RWPE2 (cell line): Measurements from ENCODE around the gene MMP2.
A peak's percentile ranks its signal among the peaks of the same experiment; 100 is the strongest.

ENCODE experiments used
- ATAC-seq: fragments of 200-7000 bp; cut with Tn5 transposase; 3 replicates; pipeline ENCODE4 v1.9.1; 2021; ENCODE audit warnings: low read depth
- DNase-seq: peaks from one replicate; pipeline ENCODE4 v3.0.0-alpha.2; 2020; ENCODE audit warnings: low spot score
- H3K27ac ChIP-seq: fragments of 450-650 bp; 2 replicates; pipeline ENCODE4 v1.5.1; 2017; ENCODE audit warnings: mild to moderate bottlenecking; ENCODE audit not compliant: poor library complexity, severe bottlenecking
- H3K27me3 ChIP-seq: fragments of 250-450 bp; sonication (Bioruptor Pico); 2 replicates; pipeline ENCODE4 v1.5.1; 2021; ENCODE audit warnings: mild to moderate bottlenecking, moderate library complexity; ENCODE audit not compliant: insufficient read depth, poor library complexity, severe bottlenecking
- H3K36me3 ChIP-seq: fragments of 250-450 bp; sonication (Bioruptor Pico); 2 replicates; pipeline ENCODE4 v1.5.1; 2020; ENCODE audit warnings: low read depth, mild to moderate bottlenecking, moderate library complexity
- H3K4me1 ChIP-seq: fragments of 250-450 bp; sonication (Bioruptor Pico); 2 replicates; pipeline ENCODE4 v1.5.1; 2021; ENCODE audit warnings: mild to moderate bottlenecking, moderate library complexity; ENCODE audit not compliant: insufficient read depth, poor library complexity, severe bottlenecking
- H3K4me3 ChIP-seq: fragments of 250-450 bp; sonication (Bioruptor Pico); 2 replicates; pipeline ENCODE4 v1.5.1; 2021; ENCODE audit warnings: mild to moderate bottlenecking, moderate library complexity; ENCODE audit not compliant: severe bottlenecking
- H3K9me3 ChIP-seq: fragments of 250-450 bp; sonication (Bioruptor Pico); 2 replicates; pipeline ENCODE4 v1.5.1; 2021; ENCODE audit warnings: mild to moderate bottlenecking, moderate library complexity; ENCODE audit not compliant: severe bottlenecking
- CTCF ChIP-seq: fragments of 450-650 bp; IDR thresholded peaks from one replicate; pipeline ENCODE4 v1.5.1; 2017; ENCODE audit warnings: mild to moderate bottlenecking, moderate library complexity; ENCODE audit not compliant: poor library complexity, severe bottlenecking

The MMP2 gene

GRCh38 chr16:55540221-55540620, 61.2 kb downstream of the MMP2 start:
- DNase-seq, result no peak
- Histone ChIP-seq H3K36me3 (peaks cover 28% of the 10 kb centered on the region), H3K27me3 (no peaks in the 10 kb centered on the region), H3K27ac (no peak overlapping the region), H3K4me3 (no peak overlapping the region), H3K9me3 (no peaks in the 10 kb centered on the region), H3K4me1 (peaks cover 3% of the 10 kb centered on the region)
- no peak for ATAC-seq
- no peak for TF ChIP-seq CTCF

GRCh38 chr16:55542459-55543082, 63.6 kb downstream of the MMP2 start:
- no peaks in the 10 kb centered on the region for H3K9me3 ChIP-seq
- ATAC-seq, result peak; percentile 86
- no peak for TF ChIP-seq CTCF
- DNase-seq, result no peak
- H3K4me3 ChIP-seq, result no peak overlapping the region
- H3K36me3 ChIP-seq, result peaks cover 24% of the 10 kb centered on the region
- peak overlapping the region; percentile 25 for H3K27ac ChIP-seq
- peaks cover 3% of the 10 kb centered on the region for H3K4me1 ChIP-seq
- H3K27me3 ChIP-seq, result no peaks in the 10 kb centered on the region

- no peak overlapping the region for H3K27ac ChIP-seq
- H3K36me3 ChIP-seq, result peaks cover 24% of the 10 kb centered on the region; the same call in 1 of the 2 replicates
- peak; percentile 62 for TF ChIP-seq CTCF
- no peaks in the 10 kb centered on the region for H3K27me3 ChIP-seq
- no peak for DNase-seq
- no peak overlapping the region for H3K4me3 ChIP-seq
- H3K9me3 ChIP-seq, result no peaks in the 10 kb centered on the region
- ATAC-seq, result peak; percentile 63
- peaks cover 3% of the 10 kb centered on the region for H3K4me1 ChIP-seq
These were observed 64.5 kb downstream of the MMP2 start for GRCh38 chr16:55543472-55543871.

GRCh38 chr16:55552621-55553020, 73.6 kb downstream of the MMP2 start:
- ATAC-seq (peak; percentile 94), DNase-seq (no peak)
- no peak for TF ChIP-seq CTCF
- Histone ChIP-seq H3K4me3 (no peak overlapping the region), H3K9me3 (no peaks in the 10 kb centered on the region), H3K27me3 (no peaks in the 10 kb centered on the region), H3K4me1 (peaks cover 37% of the 10 kb centered on the region), H3K36me3 (peaks cover 37% of the 10 kb centered on the region), H3K27ac (peak overlapping the region; percentile 73)

- no peak for TF ChIP-seq CTCF
- H3K9me3 ChIP-seq, result no peaks in the 10 kb centered on the region
- H3K36me3 ChIP-seq, result peaks cover 36% of the 10 kb centered on the region
- ATAC-seq, result peak; percentile 37; the same call in 2 of the 3 replicates
- peaks cover 55% of the 10 kb centered on the region for H3K4me1 ChIP-seq
- no peaks in the 10 kb centered on the region for H3K27me3 ChIP-seq
- no peak overlapping the region for H3K4me3 ChIP-seq
- no peak for DNase-seq
- H3K27ac ChIP-seq, result peak overlapping the region; percentile 35
These were observed 76.4 kb downstream of the MMP2 start for GRCh38 chr16:55555436-55555835.
